ENCODE data around the gene CBX6.
"Not testable (repeated sequence)": the region's sequence is repeated elsewhere in the genome, so short reads cannot be mapped to it uniquely, and the experiment has no call there.

CBX6 gene

GRCh38 chr22:38872172-38872830 lies at the start of gene CBX6:
CBX6 (minus strand) TSS chr22:38872216; CDS start chr22:38872190, 26 bp downstream.
- peak; percentile 88 to 95 (median 92) for DNase-seq

GRCh38 chr22:38921806-38922205 lies 49.8 kb upstream of the CBX6 start:
- DNase-seq, result no peak

DNA sequence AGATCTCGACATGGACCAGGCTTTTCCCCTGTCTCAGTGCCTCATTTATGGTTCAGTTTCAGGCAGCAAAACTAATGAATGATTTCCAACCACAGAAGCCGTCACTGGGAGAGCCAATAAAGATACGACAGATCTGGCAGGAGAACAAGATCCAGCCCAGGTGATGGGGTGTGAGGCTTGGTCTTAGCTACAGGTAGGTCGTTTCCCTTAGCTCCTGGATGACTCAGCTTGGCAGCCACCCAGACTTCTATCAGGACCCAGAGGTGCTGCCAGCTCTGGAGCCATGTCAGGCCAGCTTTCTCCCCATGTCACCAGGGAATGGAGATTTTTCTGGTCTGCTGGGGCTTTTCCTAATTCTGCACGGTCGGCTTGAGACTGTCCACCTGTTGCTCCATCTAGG lies 49.1 kb upstream of the CBX6 start:
- DNase-seq, result no peak

DNA sequence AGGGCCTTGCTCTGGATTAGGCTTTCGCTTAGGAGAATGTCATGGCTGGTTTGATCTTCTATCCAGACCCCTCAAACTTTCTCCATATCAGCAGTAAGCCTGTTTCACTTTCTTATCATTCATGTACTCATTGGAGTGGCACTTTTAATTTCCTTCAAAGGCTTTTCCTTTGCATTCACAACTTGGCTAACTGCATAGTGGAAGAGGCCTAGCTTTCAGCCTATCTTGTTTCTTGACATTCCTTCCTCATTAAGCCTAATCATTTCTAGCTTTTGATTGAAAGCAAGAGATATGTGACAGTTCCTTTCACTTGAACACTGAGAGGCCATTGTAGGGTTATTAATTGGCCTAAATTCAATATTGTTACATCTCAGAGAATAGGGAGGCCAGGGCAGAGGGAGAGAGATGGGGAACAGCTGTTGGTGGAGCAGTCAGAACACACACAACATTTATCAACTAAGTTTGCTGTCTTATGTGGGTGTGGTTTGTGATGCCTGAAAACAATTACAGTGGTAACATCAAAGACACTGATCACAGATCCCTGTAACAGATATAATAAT lies 47.7 kb upstream of the CBX6 start:
- no peak for DNase-seq

DNA sequence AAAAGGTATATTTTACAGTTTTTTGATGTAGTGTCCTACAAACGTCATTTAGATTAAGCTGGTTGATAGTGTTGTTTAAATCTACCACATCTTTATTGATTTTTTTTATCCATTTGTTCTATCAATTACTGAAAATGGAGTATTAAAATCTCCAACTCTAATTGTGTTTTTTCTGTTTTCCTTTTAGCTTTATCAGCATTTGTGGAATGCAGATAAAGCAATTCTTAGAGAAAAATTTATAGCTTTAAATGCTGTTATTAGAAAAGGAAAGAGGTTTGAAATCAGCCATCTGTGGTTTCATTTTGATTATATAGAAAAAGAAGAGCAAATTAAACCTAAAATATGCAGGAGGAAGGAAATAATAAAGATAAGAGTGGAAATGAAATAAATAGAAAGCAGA lies 39.4 kb upstream of the CBX6 start:
- DNase-seq, result no peak

- DNase-seq, result no peak
Measured at GRCh38 chr22:38907767-38908166, 35.8 kb upstream of the CBX6 start.

DNA sequence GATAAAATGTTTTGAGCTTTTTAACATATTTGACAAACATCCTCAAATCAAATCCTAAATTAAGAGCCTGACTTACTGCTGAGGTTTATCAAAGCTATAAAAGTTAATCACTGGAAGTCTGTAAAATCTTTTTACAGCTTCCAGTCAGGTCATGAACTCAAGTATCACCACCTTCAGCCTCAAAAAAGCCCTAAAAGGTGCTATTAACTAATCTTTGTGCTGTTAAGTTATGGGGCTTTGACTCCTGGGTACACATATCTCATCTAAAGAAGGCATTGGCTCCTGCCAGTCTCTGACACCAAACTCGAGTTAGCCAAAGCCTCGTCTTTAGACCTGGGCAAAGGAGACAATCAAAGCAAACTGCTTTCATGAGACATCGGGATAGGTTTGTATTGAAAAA lies 34.0 kb upstream of the CBX6 start:
- DNase-seq, result no peak

DNA sequence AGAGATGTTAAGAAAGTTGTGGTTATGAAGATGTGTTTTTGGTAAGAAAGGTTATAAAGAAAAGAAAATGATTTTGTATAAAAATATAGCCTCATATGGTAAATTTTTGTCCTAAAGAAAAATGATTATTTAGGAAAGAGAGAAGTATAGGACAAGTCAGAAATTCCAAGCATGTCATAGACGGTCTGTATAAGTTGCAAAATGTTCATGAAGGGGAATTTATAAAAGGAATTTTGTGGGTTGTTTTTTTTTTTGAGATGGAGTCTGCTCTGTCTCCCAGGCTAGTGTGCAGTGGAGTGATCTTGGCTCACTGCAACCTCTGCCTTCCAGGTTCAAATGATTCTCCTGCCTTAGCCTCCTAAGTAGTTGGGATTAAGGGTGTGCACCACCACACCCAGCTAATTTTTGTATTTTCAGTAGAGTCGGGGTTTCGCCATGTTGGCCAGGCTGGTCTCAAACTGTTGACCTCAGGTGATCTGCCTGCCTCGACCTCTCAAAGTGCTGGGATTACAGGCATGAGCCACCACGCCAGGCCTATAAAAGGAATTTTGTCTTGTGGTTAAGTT lies 32.1 kb upstream of the CBX6 start:
- not testable (repeated sequence) for DNase-seq

- DNase-seq, result no peak
Measured at GRCh38 chr22:38901111-38901641, 29.2 kb upstream of the CBX6 start.

- no peak for DNase-seq
Measured at GRCh38 chr22:38900677-38901076, 28.7 kb upstream of the CBX6 start.

DNA sequence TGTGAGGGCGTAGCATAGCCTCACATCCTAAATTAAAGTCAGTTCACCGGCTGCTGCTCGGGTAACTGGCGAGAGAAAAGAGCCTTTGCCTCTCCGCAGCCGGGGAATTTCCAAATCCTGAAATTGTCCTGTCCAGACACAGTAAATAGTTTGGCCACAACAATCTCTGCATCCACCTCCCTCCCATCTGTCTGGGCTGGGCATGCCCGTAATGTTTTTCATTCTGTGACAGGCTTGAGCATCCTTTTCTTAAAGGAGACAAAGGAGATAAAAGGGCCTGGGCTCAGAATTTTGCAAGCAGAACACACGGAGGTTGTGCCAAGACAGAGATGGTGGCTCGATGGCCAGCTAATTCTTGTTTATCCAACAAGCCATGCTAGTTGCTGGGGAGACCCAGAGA lies 19.2 kb upstream of the CBX6 start:
- no peak for DNase-seq

DNA sequence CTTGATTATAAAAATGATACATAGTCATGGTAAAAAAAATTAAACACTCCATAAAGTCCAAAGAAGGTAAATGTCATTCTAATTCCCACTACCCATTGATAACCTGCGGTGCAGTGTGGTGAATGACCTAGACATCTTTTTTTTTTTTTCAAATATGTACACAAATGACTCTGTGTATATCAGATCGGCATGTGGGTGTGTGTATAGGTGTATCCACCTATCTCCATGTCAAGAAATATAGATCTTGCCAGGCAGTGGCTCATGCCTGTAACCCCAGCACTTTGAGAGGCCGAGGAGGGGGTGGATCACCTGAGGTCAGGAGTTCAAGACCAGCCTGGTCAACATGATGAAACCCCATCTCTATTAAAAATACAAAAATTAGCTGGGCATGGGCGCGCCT lies 18.4 kb upstream of the CBX6 start:
- DNase-seq, result no peak

DNA sequence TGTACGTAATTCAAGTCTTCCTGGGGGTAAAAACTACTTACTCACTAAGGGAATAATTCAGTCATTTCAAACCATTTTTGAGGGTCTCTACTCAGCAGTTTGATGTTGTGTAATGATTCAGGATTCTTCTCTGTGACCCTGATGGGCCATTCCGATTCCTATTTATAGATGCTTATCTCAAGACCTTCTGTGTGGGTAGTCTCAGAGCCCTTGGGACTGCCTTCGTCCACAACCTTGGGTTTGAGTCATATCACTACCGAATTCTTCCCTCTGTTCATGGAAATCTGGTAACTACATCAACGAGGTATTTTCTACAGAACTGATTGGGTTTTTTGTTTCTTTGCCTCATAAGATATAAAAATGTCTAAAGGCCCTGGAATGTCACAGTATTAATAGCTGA lies 14.3 kb upstream of the CBX6 start:
- DNase-seq, result no peak

DNA sequence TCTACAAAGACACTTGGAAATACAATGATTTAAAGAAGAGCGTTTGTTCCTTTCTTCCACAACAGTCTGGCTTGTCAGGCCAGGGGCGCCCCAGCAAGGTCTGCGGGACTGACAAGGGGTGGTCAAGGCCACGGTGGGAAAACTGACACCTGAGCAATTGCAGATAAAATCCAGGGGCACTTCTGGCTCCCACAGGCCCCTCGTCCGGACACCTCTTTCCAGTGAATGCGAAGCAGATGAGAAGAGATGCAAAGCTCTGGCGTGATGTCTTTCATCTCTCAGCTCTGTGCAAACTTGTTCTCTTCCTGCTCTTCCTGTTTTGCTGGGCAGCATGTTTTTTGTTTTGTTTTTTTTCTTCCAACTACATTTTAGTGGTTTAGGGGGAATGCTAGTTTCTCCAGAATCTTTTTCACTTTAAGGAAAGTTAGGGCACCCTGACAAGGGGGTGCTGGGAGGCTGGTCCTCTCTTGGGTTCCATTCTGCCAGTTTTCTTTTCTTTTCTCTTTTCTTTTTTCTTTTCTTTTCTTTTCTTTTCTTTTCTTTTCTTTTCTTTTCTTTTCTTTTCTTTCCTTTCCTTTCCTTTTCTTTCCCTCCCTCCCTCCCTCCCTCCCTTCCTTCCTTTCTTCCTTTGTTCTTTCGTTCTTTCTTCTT lies 11.1 kb upstream of the CBX6 start:
- no peak for DNase-seq

DNA sequence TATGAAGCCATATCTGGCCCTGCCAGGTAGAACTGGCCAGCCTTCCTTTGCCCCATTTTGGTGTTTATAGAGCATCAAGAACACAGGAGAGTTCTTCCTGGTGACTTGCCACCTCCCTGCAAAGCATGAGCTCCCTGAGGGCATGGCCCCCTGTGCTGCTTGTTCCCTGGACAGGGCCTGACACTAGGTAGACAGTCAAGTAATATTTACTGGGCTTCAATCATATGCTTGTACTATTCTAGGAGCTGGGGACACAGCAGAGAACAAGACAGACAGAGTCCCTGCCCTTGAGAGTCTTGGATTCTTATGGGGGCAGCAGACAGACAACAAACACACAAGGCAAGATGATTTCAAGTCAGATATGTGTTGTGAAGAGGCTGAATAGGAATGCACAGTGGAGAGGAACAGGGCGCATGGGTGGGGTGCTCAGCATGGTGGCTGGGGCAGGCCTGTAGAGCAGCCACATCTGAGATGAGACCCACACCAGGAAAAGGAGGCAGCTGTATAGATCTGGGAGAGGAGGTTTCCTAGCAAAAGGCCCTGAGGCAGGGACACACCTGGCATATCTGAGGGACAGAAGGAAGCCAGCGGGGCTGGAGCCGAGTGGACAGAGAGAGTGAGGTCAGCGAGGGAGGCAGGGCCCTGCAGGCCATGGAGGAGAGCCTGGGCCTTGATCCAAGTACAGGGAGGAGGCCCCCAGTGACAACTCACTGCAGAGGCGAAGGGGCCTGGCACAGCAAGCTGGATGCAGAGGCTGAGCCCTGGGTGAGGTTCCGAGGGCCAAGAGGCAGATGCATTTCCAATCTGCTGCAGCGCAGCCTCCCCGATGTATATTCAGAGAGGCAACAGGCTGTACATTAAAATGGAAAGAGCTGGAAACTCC lies 10.2 kb upstream of the CBX6 start:
- no peak for DNase-seq

DNA sequence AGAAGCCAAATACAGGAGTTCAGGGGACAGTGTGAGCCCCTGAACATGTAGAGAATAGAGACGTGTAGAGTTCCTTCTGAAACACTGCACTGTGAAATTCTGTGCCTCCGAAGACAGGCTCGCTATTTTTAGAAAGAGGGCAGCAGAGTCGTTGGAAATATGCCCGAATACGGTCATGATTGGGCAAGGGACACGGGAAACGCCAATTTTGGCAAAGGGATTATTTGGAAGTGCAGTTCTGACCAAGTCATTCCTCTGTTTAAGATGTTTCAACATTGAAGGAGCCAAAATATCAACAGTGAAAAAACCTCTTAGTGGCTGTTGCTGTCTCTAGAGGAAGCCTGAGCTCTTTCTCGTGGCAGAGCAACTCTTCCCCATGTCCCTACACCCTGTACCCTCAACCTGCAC lies 9.5 kb upstream of the CBX6 start:
- DNase-seq, result no peak

DNA sequence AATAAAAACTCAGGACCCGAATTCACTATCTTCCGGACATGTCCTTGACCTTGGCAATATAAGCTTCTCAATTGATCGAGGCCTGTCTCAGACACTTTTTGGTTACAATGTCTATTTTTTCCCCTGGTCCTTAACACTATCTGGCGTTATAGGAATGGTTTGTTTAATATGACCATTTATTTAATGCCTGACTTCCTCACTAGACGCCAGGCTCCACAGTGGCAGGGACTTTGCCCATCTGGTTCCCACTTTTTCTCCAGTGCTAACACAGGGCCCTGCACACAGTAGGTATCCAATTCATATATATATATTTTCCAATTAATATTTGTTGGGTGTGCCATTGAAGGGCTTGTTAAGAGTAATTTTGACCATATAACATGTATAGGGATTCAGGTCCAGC lies 7.9 kb upstream of the CBX6 start:
- no peak for DNase-seq

GRCh38 chr22:38879108-38879729 lies 7.2 kb upstream of the CBX6 start:
- no peak for DNase-seq

GRCh38 chr22:38878001-38878400 lies 6.0 kb upstream of the CBX6 start:
- no peak for DNase-seq

DNA sequence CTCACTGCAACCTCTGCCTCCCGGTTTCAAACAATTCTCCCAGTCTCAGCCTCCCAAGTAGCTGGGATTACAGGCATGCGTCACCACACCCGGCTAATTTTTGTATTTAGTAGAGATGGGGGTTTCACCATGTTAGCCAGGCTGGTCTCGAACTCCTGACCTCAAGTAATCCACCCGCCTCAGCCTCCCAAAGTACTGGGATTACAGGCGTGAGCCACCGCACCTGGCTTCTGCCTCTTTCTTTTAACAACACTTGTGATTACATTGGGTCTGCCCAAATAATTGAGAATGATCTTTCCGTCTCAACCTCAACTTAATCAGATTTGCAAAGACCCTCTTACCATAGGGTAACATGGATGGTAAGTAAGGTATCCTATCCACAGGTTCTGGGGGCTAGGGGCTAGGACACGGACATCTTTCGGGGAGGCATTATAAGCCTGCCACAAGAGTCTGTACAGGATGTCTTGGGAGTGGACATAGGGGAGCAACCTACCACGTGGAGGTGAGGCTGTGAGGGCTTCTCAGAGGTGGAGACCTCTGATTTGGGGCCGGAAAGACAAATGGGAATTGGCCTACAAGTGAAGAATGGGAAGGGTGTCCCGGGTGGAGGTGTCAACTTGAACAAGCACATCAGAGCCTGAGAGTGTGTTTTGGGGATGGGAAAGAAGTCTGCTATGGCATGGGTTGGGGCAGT lies 2.7 kb upstream of the CBX6 start:
- no peak for DNase-seq

- DNase-seq, result peak in 1 of 4 experiments; percentile 51
Measured at GRCh38 chr22:38873469-38874411, 1.7 kb upstream of the CBX6 start.

Data from activated CD4-positive, CD25-positive, alpha-beta regulatory T cell (primary cell).